Activated T-cell treated with anti-CD3 and anti-CD28 coated beads for 1 hour (primary cell): ENCODE data around the gene TPBGL.

Experiments used
- DNase-seq: peaks from one replicate; pipeline ENCODE4 v3.0.0-alpha.2; 2020; ENCODE audit warnings: low read depth

Gene TPBGL

DNA sequence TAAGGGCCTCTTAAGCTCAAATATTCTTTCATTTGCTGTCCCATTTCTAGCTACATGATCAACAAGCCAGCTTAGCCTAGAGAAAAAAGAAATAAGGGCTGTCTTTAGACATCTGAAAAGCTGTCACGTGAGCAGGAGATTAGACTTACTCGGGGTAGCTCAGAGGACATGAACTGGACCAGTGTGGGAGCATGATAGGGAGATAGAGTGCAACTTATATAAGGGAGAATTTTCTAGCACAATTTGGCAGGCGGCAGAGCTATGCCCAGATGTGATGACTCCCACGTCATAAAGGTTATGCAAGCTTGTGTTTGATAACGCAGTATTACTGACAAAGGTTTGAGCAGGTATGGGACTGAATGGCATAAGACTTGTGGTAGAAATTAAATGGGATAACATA, 28.2 kb upstream of the TPBGL start:
- no peak for DNase-seq

DNA sequence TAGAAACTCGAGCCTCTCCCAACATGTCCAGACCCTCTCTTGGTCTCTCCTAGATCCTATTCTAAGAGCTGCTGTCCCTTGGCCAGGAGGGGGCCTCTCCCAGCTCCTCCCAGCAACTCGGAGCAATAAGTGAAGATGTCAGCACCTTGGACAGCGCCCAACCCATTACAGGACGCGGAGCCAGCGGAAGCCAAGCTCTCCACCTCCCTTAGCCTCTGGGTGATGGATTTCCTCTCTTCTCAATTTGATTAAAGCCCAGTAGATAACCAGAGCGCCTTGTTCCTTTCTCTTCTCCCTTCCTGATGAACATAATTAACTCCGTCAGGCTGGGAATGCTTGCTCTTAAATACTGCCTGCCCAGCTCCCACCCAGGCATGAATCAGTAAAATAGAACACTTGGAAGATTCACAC, 26.2 kb upstream of the TPBGL start:
- peak; percentile 74 for DNase-seq

DNA sequence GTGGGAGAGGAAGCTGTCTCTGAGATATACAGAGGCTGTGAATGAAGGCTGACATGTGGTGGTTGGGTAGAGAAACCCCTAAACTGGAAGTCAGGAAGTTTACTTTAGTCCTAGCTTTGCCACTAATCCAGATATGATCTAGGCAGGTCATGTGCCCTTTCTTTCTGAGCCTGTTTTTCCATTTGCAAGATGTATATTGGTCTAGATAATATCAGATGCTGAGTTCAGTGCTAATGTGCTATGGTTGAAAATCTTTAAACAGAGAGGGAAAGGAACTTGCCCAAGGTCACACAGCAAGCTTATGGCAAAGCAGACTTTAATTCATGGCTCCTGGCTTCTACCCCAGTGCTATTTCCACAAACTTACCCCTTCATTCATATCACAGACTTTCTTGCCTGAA, 25.7 kb upstream of the TPBGL start:
- no peak for DNase-seq

DNA sequence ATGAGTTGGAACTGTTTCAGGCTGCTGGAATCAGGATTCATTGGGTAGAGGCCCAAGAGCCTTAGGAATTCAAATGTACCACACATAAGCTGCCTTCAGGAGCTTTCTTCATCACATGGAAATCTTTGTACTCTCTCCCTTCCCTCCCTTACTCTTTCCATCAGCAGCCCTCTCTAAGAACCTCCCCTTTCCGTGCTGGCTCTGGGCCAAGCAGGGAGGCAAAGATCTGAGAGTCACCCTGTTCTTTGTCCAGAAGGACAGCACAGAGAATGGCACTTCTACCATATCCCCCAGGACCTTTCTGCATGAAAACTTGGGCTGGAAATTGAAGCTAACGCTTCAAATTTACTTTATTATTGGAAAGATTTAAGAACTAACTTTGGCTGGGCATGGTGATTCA, 20.7 kb upstream of the TPBGL start:
- no peak for DNase-seq

DNA sequence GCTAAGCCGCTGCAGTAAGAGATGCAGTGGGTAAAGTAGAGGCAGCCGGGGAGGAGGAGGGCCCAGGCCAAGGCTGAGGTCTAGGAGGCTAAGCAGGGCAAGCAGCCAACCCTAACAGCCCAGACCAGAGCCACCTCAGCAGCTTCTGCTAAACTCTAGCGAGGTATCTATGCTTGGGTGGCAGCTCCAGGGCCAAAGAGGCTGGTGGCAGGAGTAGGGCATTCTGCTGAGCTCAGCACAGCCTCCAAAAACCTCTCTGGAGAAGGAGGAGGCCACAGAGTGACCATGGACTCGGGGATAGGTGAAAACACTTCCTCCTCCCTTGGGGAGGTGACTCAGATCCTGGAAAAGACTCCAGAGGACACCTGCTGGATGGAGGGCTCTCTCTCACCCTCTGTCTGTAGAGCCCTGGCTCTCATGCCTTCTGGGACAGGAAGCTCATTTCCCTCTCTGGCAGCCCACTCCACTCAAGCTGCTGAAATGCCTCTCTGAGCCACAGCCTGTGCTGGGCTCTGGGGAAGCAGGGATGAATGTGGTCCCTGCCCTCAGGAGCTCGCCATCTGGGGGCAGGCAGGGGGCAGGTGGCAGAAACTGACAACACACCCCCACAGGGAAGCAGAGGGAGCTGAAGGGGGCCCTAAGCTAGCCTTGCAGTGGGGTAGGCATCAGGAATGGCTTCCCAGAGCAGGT, 16.5 kb upstream of the TPBGL start:
- DNase-seq = no peak

DNA sequence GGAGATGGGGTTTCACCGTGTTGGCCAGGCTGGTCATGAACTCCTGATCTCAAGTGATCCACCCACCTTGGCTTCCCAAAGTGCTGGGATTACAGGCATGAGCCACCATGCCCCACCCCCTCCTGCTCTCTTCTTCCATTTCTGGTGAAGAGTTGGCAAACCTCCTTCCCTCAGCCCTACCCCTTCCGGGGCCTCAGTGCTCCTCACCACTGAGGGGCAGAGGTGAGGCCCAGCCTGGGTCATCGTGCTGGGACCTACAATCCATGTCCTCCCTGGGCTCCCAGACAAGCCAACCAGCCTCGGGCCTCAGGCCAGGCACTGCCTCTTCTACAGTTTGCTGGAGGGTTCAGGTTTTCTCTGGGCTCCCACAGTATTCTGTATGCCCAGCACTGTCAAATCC, 14.8 kb upstream of the TPBGL start:
- DNase-seq = no peak

DNA sequence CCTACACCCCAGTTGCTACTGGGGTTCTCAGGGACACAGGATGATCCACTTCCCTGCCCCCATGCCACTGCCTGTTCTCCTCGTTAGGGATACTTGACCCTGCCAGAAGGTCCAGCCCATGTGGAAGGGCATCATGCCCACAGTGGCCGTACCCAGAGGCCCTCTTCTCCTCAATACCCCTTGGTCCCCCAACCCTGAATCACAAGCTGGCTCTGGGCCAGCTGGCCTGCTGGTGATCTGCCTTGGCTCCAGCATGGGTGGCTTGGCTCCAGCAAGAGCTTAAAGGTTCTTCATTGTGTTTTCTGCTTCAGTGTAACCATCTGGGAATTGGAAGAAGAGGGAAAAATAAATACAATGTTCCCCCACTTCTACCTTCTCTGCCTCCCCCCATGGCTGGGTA, 11.1 kb upstream of the TPBGL start:
- no peak for DNase-seq

DNA sequence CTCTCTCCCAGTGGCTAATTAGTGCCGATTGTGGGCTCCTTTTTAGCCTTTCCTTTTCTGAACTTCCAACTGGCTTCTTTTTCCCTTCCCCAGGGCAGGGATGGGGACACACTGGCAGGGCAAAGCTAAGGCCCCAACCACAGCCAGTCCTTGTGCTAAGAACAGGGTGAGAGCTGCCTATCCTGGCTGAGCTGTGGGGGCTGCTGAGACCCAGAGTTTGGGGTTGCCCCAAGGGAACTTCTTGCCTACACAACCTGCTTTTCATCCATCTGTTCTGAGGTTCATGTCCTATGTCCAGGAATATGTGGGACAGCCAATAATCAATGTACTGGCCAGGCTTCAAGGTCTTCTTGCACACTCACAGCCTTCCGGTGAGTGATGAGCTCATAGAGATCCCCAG, 10.0 kb upstream of the TPBGL start:
- DNase-seq = no peak

DNA sequence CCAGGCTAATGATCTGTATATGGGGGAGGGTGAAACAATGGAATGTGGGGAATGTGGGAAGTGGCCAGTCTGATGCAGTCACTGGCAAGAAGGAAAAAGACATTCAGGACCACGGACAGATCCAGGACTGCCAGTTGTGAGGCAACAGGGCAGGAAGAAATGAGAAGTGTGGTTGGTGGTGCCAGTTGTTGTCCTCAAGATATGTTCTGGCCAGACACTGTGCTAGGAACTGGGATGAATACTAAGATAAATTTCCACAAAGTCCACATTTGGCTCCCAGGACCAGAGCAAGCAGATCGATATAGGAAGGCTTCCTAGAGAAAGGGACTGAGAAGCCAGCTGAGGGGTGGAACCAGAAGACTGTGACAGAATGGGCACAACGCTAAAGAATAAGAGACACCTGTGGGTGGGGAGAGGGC, 6.8 kb upstream of the TPBGL start:
- no peak for DNase-seq

DNA sequence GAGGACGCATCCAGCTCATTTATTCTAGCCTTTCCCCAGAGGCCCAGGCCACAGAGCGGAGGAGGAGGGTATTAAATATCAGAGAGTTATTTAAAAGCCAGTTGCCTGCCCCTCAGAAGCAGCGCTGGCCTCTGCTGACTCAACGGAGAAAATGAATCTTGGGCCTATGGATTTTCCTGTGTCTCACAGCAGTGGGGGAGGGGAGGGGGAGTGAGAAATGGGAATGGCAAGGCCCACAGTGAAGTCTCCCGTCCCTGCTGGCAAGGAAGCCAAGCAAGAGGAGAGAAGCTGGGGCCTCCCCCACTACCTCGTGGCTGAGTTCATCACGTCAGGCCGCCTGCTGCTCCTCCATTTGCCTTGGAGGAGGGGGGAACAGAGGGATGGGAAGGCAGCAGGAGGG, 4.5 kb upstream of the TPBGL start:
- no peak for DNase-seq

DNA sequence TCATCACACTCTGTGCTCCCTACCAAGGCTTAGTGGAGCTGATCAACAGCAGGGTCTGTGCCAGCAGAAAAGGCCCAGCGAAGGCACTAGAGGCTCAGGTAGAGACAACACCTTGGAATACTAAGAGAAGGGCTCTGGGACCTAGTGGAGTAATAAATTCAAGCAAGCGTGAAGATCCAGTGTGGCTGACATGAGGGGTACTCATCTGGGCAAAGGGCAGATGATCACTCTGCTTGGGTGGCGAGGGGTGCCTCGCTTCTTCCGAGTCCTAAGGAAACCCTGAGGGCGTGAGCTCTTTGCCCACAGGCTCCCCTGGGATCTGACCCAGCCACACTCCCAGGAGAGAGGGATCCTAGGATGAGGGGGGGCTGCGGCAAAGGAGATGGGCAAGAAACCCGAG, 3.5 kb upstream of the TPBGL start:
- no peak for DNase-seq

DNA sequence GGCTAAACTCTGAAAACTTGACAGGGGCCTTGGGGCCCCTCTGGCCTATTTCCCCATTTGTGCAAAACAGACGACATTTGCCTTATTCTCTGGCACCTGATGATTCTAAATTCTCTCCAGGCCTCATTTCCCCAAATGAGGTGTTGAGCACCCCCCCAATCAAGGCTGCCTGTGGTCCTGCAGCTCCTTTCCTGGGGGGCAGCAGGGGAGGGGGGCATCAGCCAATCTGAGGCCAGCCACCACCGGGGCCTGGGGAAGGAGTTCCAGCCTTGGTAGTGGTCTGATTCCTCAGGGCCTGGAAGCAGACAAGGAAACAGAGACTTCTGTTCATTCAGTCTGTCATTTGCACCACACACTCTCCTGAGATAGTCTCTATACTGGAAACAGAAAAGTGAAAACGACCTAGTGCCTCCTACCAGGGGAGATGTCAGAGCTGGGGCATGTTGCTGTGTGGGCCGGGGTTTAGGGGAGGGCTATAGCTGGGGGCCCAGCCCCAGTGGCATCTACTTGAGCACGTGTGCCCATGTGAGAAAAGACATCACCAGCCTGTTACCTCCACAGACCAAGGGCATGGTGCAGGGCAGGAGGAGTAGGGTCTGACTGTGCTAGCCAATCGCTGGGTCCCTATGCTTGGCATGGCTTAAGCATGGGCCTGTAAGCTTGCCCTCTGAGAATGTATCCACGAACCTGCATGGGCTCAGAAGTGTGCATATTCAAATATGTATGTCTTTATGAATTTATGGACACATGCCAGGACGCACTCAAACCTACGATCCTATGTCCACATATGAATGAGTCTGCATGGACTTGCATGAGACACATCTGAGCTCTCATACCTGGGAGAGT, 1.8 kb upstream of the TPBGL start:
- no peak for DNase-seq

DNA sequence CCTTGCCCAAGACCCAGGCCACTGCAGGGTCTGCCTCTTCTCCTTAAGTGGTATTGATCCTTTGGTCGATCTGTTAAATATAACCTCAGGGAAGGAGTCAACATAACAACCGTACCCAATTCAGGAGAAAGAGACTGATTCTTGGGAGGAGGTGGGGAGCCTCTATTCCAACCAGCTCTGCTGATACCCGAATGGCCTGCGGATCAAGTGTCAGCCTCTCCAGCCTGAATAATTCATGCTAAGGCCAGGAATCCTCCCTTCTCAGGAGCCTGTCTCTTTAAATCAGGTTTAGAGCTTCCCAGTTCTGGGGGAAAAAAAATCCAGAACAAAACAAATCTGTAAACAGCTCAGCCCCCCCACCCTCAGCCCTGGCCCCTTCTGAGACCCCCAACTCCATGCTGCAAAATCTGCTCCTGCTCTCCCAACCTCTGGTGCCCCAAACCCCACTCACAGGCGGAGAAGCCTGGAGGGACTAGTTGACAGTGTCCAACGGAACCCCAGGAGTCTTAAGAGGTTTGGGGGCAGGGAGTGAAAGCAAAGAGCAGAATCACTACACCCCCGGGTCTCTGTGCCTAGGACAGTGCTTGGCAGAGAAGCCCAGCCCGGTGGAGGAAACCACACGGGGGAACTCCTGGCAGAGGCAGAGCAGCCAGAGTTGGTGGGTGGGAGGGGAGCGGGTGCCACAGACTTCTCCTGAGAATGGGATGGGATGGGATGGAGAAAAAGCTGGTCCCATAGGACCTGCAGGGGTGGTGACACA, 863 bp upstream of the TPBGL start:
- DNase-seq = no peak

DNA sequence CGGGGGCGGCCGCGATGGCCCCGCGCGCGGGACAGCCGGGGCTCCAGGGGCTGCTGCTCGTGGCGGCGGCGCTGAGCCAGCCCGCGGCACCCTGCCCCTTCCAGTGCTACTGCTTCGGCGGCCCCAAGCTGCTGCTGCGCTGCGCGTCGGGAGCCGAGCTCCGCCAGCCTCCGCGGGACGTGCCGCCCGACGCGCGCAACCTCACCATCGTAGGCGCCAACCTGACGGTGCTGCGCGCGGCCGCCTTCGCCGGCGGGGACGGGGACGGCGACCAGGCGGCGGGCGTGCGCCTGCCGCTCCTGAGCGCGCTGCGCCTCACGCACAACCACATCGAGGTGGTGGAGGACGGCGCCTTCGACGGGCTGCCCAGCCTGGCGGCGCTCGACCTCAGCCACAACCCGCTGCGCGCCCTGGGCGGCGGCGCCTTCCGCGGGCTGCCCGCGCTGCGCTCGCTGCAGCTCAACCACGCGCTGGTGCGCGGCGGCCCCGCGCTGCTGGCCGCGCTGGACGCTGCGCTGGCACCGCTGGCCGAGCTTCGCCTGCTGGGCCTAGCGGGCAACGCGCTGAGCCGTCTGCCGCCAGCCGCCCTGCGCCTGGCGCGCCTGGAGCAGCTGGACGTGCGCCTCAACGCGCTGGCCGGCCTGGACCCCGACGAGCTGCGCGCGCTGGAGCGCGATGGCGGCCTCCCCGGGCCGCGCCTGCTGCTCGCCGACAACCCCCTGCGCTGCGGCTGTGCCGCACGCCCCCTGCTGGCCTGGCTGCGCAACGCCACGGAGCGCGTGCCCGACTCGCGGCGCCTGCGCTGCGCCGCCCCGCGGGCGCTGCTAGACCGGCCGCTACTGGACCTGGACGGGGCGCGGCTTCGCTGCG, 697 bp downstream of the TPBGL start:
- DNase-seq = peak; percentile 76

DNA sequence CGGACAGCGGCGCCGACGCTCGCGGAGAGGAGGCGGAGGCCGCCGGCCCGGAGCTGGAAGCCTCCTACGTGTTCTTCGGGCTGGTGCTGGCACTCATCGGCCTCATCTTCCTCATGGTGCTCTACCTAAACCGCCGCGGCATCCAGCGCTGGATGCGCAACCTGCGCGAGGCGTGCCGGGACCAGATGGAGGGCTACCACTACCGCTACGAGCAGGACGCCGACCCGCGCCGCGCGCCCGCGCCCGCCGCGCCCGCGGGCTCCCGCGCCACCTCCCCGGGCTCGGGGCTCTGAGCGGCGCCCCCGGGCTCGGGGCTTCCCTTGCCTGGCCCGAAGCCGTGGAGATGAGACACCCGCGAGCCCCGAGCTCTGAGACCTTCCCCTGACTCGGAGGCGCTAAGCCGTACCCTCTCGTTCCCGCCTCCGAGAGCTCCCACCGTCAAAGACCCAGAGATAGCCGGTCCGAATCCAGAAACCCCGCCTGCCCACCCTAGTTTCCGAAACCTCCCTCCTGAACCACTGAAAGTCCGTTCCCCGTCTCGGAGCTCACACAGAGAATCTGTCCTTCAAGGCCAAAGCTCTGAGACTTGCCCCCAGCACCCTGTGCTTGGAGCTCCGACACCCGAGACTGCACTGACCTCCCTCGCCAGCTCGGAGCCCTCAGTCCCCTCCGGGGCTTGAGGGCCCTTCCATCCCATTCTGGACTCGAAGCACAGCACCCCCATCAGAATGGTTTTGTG, 1.5 kb downstream of the TPBGL start:
- no peak for DNase-seq

DNA sequence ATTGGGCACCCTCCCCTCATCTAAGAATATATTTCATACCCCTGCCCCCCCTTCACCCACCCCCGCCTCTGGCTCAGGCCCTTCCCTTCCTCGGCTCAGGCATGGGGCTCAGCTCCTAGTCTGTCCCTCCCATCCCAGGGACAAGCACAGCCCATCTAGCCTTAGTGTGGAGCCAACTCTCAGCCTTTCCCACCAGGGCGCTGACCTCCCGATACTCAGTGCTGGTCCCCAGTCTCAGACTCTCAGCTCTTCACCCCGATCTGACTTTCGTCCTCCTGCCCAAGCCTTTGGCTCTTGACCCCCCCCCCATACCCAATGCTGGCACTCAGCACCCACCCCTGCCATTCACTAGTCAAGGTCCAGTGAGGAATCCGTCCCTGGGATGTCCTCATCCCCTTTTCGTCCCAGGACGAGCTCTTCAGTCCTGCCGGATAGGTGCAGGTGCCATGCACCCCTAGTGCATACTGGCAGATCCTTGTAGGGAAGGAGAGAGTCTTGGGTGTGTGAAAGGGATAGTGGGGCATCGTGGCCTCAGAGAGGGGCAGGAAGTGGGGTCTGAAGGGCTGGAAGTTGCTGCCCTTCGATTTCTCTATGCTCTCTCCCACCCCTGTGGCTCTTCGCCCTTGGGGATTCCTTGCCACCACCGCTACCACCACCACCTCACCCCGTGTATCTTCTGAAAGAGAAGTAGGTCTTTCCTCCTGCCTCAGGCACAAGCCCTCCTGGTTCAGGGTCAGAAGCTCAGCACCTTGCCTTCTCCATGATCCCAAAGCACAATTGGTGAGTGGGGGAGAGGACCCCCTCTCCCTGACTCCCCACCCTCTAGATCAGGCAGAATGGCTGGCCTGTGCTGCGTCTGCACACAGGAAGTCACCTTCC, 2.4 kb downstream of the TPBGL start:
- DNase-seq = no peak

DNA sequence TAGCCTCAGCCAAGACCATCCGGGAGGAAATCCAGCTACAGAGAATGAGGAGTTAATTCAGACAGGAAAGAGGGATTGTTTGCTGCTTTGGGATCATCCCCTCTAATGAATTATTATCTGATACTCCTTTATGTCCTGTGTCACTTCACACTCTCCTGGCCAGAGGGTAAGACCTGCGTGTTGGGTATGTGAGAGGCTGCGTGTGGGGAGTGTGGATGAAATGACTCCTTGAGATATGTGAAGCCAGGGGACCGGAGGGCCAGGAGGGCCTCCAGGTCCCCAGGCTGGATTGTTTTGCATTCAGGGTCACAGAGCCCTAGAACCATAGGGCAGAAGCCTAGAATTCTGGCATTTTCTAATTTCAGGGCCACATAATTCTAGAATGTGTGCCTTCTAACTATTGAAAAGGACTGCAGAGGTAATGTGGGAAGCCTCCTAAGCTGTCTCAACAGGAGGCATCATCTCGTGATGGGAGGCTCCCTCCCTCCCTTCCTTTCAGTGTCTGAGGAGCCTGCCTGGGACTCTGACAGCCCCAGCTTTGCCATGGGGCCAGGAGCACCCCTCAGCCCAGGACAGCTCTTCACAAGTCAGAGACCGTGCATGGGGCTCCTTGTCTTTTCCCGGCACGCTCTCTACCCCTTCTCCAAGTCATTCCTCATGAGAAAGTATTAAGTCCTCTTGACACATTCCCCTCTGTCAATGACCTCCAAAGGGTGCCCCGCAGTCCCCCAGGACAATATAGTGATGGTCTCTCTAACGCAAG, 3.7 kb downstream of the TPBGL start:
- DNase-seq = no peak

DNA sequence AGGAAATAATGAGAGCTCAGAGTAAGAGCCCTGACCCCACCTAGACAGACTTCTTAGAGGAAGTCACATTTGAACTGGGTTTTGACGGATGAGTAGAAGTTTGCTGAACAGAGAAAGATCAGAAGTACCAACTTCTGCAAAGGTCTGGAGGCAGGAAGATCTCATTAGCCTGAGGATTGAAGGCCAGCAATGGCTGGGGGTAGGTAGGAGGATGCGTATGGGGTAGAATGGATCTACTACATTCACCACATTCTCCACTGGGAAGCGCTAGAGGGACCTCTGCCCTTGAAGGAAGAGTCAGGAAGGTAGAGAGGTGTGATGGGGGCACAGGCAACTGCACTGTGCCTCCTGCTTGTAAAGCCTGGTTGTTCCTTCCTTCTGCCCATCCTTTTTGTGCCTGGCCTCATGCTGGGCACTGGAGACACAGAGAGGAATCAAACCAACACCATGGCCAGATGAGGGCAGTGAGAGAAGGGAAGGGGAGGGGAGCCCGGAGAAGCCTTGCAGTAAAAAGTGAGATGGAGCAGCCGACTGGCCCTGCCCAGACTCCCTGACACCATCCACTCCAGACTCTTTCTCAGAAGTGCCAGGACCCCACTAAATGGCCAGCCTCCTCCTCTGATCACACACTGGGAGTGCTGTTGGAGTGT, 4.9 kb downstream of the TPBGL start:
- no peak for DNase-seq
